GM21447 (cell line): ENCODE results near the gene ATP8A1.
A peak's percentile ranks its signal among the peaks of the same experiment; 100 is the strongest.

Experiments used
- ATAC-seq: cut with Tn5 transposase; IDR thresholded peaks from one replicate; pipeline ENCODE4 v1.9.1; 2021; ENCODE audit not compliant: unreplicated experiment

The ATP8A1 gene

GRCh38 chr4:42417550-42417949 is 239.4 kb downstream of the ATP8A1 start:
- ATAC-seq: no peak

GRCh38 chr4:42416017-42416416 is 240.9 kb downstream of the ATP8A1 start:
- ATAC-seq: no peak

GRCh38 chr4:42415281-42415680 is 241.6 kb downstream of the ATP8A1 start:
- ATAC-seq: no peak

GRCh38 chr4:42412251-42412650 is 244.7 kb downstream of the ATP8A1 start:
- ATAC-seq: no peak

GRCh38 chr4:42411803-42412202 is 245.1 kb downstream of the ATP8A1 start:
- ATAC-seq: no peak

- ATAC-seq: no peak
Measured at GRCh38 chr4:42410446-42410845, 246.5 kb downstream of the ATP8A1 start.

GRCh38 chr4:42404001-42404400 is 252.9 kb downstream of the ATP8A1 start:
- no peak for ATAC-seq

GRCh38 chr4:42401171-42401570 is 255.7 kb downstream of the ATP8A1 start:
- no peak for ATAC-seq

- ATAC-seq: no peak
Measured at GRCh38 chr4:42399393-42399792, 257.5 kb downstream of the ATP8A1 start.

- no peak for ATAC-seq
Measured at GRCh38 chr4:42398871-42399331, 258.0 kb downstream of the ATP8A1 start.

GRCh38 chr4:42398171-42398870 is 258.6 kb downstream of the ATP8A1 start:
- ATAC-seq: peak; percentile 37

GRCh38 chr4:42397635-42398170 is 259.2 kb downstream of the ATP8A1 start:
- peak; percentile 26 for ATAC-seq

- peak; percentile 66 for ATAC-seq
Measured at GRCh38 chr4:42396752-42397634, 259.9 kb downstream of the ATP8A1 start, which contains the start of gene SHISA3. Gene SHISA3, plus strand, starts transcription at chr4:42397488. Its CDS starts 569 bp downstream, at chr4:42398057.

GRCh38 chr4:42396361-42396751 is 260.5 kb downstream of the ATP8A1 start:
- no peak for ATAC-seq

GRCh38 chr4:42395595-42395994 is 261.3 kb downstream of the ATP8A1 start:
- no peak for ATAC-seq

GRCh38 chr4:42392436-42392835 is 264.5 kb downstream of the ATP8A1 start:
- no peak for ATAC-seq

GRCh38 chr4:42391981-42392380 is 264.9 kb downstream of the ATP8A1 start:
- ATAC-seq: no peak

GRCh38 chr4:42391355-42391664 is 265.6 kb downstream of the ATP8A1 start:
- no peak for ATAC-seq

GRCh38 chr4:42390622-42391354 is 266.1 kb downstream of the ATP8A1 start:
- ATAC-seq: no peak

- no peak for ATAC-seq
Measured at GRCh38 chr4:42385516-42385915, 271.4 kb downstream of the ATP8A1 start.

GRCh38 chr4:42381666-42382065 is 275.2 kb downstream of the ATP8A1 start:
- no peak for ATAC-seq
